Activated CD8-positive, alpha-beta T cell treated with anti-CD3 and anti-CD28 coated beads for 36 hours (primary cell): Measurements from ENCODE around the gene PREB. TPM values are rescaled to one million over a fixed set of nuclear protein-coding genes. Genes with fewer than 3 reads are reported as not detected.
A peak's percentile ranks its signal among the peaks of the same experiment; 100 is the strongest.

Experiments used
- ATAC-seq: fragments of 200-7000 bp; cut with Tn5 transposase; one replicate; pipeline ENCODE4 v1.10.0; 2021; ENCODE audit warnings: mild to moderate bottlenecking, moderate library complexity
- CTCF ChIA-PET: fragments of 350-600 bp; sonication (Branson Sonifier 250); formaldehyde crosslinking; loops from one replicate; lab custom pipeline; 2021; ENCODE audit warnings: antibody characterized with exemption; lab: Charles Lee
- POLR2A ChIA-PET: fragments of 350-600 bp; sonication (Branson Sonifier 250); formaldehyde crosslinking; loops from one replicate; lab custom pipeline; 2021; ENCODE audit warnings: antibody characterized with exemption; lab: Charles Lee
- DNase-seq: peaks from one replicate; pipeline ENCODE4 v3.0.0-alpha.2; 2020
- H3K27ac Mint-ChIP-seq: one replicate; pipeline ENCODE4 v1.8.0; 2021; ENCODE audit warnings: mild to moderate bottlenecking, mixed read lengths
- H3K27me3 Mint-ChIP-seq: one replicate; pipeline ENCODE4 v1.8.0; 2021; ENCODE audit warnings: mixed read lengths
- H3K36me3 Mint-ChIP-seq: one replicate; pipeline ENCODE4 v1.8.0; 2021; ENCODE audit warnings: low read depth, mixed read lengths
- H3K4me1 Mint-ChIP-seq: one replicate; pipeline ENCODE4 v1.8.0; 2021; ENCODE audit warnings: low read depth, mixed read lengths
- H3K4me3 Mint-ChIP-seq: one replicate; pipeline ENCODE4 v1.8.0; 2021; ENCODE audit warnings: mild to moderate bottlenecking, moderate library complexity, mixed read lengths
- H3K9me3 Mint-ChIP-seq: one replicate; pipeline ENCODE4 v1.8.0; 2021; ENCODE audit warnings: mixed read lengths
- CTCF ChIP-seq: fragments of 200-600 bp; IDR thresholded peaks from one replicate; pipeline ENCODE4 v1.8.0; 2022; ENCODE audit warnings: antibody characterized with exemption, mild to moderate bottlenecking
- intact Hi-C: fragments of 100-400 bp; cut with micrococcal nuclease; formaldehyde crosslinking; loops from one replicate; pipeline ENCODE4 v1.10.0; 2022
- total RNA-seq, 2 experiments: library from RNA; stranded (reverse); gene quantifications; one replicate each; pipeline ENCODE4 v1.2.3, GENCODE V29; 2021

The PREB gene
- total RNA-seq, 2 experiments from 2014 or later = 60.5 to 63.2 TPM

- ATAC-seq = no peak
- H3K27me3 Mint-ChIP-seq = peaks cover 3% of the 10 kb centered on the region
- ChIA-PET CTCF (interaction anchor here (0.6 to 3.2 kb wide), 12 partner anchors 10 to 203 kb away, joined by 3 to 21 read pairs (median 4); no protein-coding TSS in a partner anchor), POLR2A (interaction anchor here (1.1 to 1.6 kb wide), 2 partner anchors 18 to 49 kb away, joined by 3 to 6 read pairs; no protein-coding TSS in a partner anchor)
- TF ChIP-seq CTCF = no peak
- H3K9me3 Mint-ChIP-seq = no peaks in the 10 kb centered on the region
- H3K36me3 Mint-ChIP-seq = no peaks in the 10 kb centered on the region
- no peaks in the 10 kb centered on the region for H3K4me1 Mint-ChIP-seq
- DNase-seq = no peak
- H3K4me3 Mint-ChIP-seq = no peak overlapping the region
- intact Hi-C loops = loop anchor here (5.0 to 10.0 kb wide), 2 partner anchors 115 to 183 kb away; partner anchors contain the start of genes ATRAID, CAD, SLC5A6 and TRIM54
- no peak overlapping the region for H3K27ac Mint-ChIP-seq
These were observed 35.0 kb downstream of the PREB start for GRCh38 chr2:27099334-27099955.

GRCh38 chr2:27097341-27097740 lies 37.1 kb downstream of the PREB start:
- no peaks in the 10 kb centered on the region for H3K27me3 Mint-ChIP-seq
- no peaks in the 10 kb centered on the region for H3K36me3 Mint-ChIP-seq
- ATAC-seq (no peak), DNase-seq (no peak)
- H3K4me3 Mint-ChIP-seq = no peak overlapping the region
- POLR2A ChIA-PET = interaction anchor here (1.4 to 2.6 kb wide), 2 partner anchors 11 to 27 kb away, joined by 3 to 10 read pairs; partner anchors contain the start of gene KHK
- no peaks in the 10 kb centered on the region for H3K9me3 Mint-ChIP-seq
- TF ChIP-seq CTCF = no peak
- intact Hi-C loops = loop anchor here (5.0 to 10.0 kb wide), 2 partner anchors 117 to 185 kb away; partner anchors contain the start of genes ATRAID, CAD, SLC5A6 and TRIM54
- H3K4me1 Mint-ChIP-seq = no peaks in the 10 kb centered on the region
- no peak overlapping the region for H3K27ac Mint-ChIP-seq
- CTCF ChIA-PET = interaction anchor here (1.1 to 3.0 kb wide), 12 partner anchors 10 to 251 kb away, joined by 3 to 28 read pairs (median 5); partner anchors contain the start of genes KHK and TRIM54

GRCh38 chr2:27096748-27097297 lies 37.6 kb downstream of the PREB start:
- no peaks in the 10 kb centered on the region for H3K27me3 Mint-ChIP-seq
- no peaks in the 10 kb centered on the region for H3K9me3 Mint-ChIP-seq
- no peaks in the 10 kb centered on the region for H3K4me1 Mint-ChIP-seq
- intact Hi-C loops = loop anchor here (5.0 to 10.0 kb wide), 2 partner anchors 118 to 185 kb away; partner anchors contain the start of genes ATRAID, CAD, SLC5A6 and TRIM54
- TF ChIP-seq CTCF = no peak
- DNase-seq (no peak), ATAC-seq (no peak)
- peak overlapping the region; percentile 15 for H3K27ac Mint-ChIP-seq
- ChIA-PET CTCF (interaction anchor here (0.6 to 3.0 kb wide), 12 partner anchors 9 to 362 kb away, joined by 3 to 28 read pairs (median 5); partner anchors contain the start of genes KHK and TRIM54), POLR2A (interaction anchor here (1.0 to 2.6 kb wide), 4 partner anchors 10 to 313 kb away, joined by 3 to 10 read pairs (median 4); partner anchors contain the start of genes KHK and PPM1G)
- H3K36me3 Mint-ChIP-seq = no peaks in the 10 kb centered on the region
- H3K4me3 Mint-ChIP-seq = no peak overlapping the region

- Mint-ChIP-seq H3K36me3 (no peaks in the 10 kb centered on the region), H3K9me3 (no peaks in the 10 kb centered on the region), H3K27me3 (no peaks in the 10 kb centered on the region), H3K4me1 (no peaks in the 10 kb centered on the region), H3K27ac (no peak overlapping the region), H3K4me3 (peak overlapping the region; percentile 30)
- CTCF ChIA-PET = interaction anchor here (0.6 to 3.0 kb wide), 9 partner anchors 9 to 363 kb away, joined by 3 to 28 read pairs (median 6); partner anchors contain the start of genes KHK and TRIM54
- TF ChIP-seq CTCF = no peak
- ATAC-seq (peak; percentile 94), DNase-seq (peak; percentile 65)
- intact Hi-C loops = loop anchor here (5.0 to 10.0 kb wide), 2 partner anchors 119 to 186 kb away; partner anchors contain the start of genes ATRAID, CAD, SLC5A6 and TRIM54
- POLR2A ChIA-PET = interaction anchor here (1.0 to 2.6 kb wide), 3 partner anchors 9 to 314 kb away, joined by 3 to 10 read pairs (median 4); partner anchors contain the start of genes KHK and PPM1G
These were observed 38.4 kb downstream of the PREB start for GRCh38 chr2:27095745-27096651.
